ENCODE results near the gene PTCRA. TPM values are rescaled to one million over a fixed set of nuclear protein-coding genes. Genes with fewer than 3 reads are reported as not detected.

Gene PTCRA
- total and polyA plus RNA-seq, 7 experiments from 2014 or later, result 0.56 to 0.93 TPM; not detected in 5

DNA sequence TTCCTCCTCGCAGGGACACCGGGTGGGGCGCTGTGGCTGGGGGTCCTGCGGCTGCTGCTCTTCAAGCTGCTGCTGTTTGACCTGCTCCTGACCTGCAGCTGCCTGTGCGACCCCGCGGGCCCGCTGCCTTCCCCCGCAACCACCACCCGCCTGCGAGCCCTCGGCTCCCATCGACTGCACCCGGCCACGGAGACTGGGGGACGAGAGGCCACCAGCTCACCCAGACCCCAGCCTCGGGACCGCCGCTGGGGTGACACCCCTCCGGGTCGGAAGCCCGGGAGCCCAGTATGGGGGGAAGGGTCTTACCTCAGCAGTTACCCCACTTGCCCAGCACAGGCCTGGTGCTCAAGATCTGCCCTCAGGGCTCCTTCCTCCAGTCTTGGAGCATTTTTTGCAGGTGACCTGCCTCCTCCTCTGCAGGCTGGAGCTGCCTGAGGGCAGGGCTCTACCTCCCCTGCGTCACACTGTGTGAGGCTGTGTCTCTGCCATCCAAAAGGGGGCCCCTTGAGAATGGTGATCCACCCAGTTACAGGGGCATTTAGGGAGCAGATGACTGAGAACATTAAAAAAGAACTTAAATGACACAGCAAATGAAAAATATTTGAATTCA is 9.5 kb downstream of the PTCRA start:
- Histone ChIP-seq H3K4me3 (ENCODE audit: low read length) (no peak overlapping the region), H3K9me3 (ENCODE audit: control insufficient read depth in 2 of 3, low read length in 3 of 3) (no peaks in the 10 kb centered on the region), H3K27me3 (ENCODE audit: control insufficient read depth in 2 of 2, insufficient read depth in 2 of 2, low read length in 2 of 2) (no peaks in the 10 kb centered on the region), H3K27ac (ENCODE audit: low read depth, low read length) (no peak overlapping the region), H3K36me3 (ENCODE audit: control insufficient read depth in 2 of 3, insufficient read depth in 3 of 3, low read length in 3 of 3) (no peaks in the 10 kb centered on the region), H3K4me1 (ENCODE audit: control insufficient read depth in 2 of 2, insufficient read depth in 2 of 2, low read length in 2 of 2) (peaks cover 5 to 8% of the 10 kb centered on the region in 2 donors)
- Mint-ChIP-seq H3K27me3 (peaks cover 0 to 4% (median 0%) of the 10 kb centered on the region in 5 donors), H3K4me3 (no peak overlapping the region), H3K36me3 (peaks cover 0 to 5% (median 2%) of the 10 kb centered on the region in 5 donors), H3K27ac (peak overlapping the region in 6 of 9 donors; percentile 45 to 99 (median 62)), H3K4me1 (peaks cover 9 to 17% (median 13%) of the 10 kb centered on the region in 7 donors), H3K9me3 (no peaks in the 10 kb centered on the region)
- POLR2A ChIA-PET, result interaction anchor here (0.6 kb wide), 1 partner anchor 115 kb away, joined by 3 read pairs; no protein-coding TSS in a partner anchor
- intact Hi-C loops (cut with micrococcal nuclease), result loop anchor here in 1 of 2 donors (5.0 kb wide), 3 partner anchors 33 to 502 kb away; partner anchors contain the start of gene ABCC10
- CTCF ChIA-PET, result no interaction called here
- DNase-seq (no peak), ATAC-seq (no peak)

DNA sequence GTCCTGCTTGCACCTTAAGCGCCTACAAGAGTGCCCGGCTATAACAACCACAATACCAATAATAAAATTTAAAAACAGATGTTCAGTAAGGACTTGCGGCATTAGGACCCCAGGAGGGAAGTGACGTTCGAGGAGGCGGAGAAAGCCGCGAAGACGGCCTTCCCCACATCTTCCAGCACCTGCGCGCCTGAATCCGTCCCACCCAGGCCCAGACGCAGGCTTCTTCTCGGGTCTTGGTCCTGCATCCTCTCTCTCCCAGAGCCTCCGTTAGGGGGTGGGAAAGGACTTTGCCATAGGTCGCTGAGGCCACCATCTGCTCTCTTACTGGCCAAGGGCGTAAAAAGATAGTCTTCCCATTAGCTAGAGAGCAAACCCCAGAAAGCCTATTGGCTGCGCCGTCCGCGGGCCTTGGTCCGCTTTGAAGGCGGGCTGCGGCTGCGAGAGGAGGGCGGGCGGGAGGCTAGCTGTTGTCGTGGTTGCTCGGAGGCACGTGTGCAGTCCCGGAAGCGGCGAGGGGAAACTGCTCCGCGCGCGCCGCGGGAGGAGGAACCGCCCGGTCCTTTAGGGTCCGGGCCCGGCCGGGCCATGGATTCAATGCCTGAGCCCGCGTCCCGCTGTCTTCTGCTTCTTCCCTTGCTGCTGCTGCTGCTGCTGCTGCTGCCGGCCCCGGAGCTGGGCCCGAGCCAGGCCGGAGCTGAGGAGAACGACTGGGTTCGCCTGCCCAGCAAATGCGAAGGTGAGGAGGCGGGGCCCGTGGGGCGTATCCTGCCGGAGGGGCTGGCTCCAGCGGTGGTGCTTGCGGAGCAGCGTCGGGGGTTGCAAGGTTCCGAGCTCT is 13.3 kb downstream of the PTCRA start, which contains the start of gene CNPY3:
CNPY3 (plus strand) TSS at position 495 of the 835 bp plus-strand sequence; CDS start at position 586, 91 bp downstream.
- Mint-ChIP-seq H3K4me3 (peak within 1 kb of the TSS; percentile 86 to 99 (median 98)), H3K9me3 (no peaks in the 10 kb centered on the region), H3K36me3 (peaks cover 0 to 21% (median 12%) of the 10 kb centered on the region in 5 donors), H3K4me1 (peaks cover 34 to 53% (median 43%) of the 10 kb centered on the region in 7 donors), H3K27ac (peak within 1 kb of the TSS; percentile 96 to 100 (median 99)), H3K27me3 (no peaks in the 10 kb centered on the region)
- peak within 1 kb of the TSS; percentile 80 for H3K4me3 ChIP-seq (ENCODE audit: low read length)
- peak within 1 kb of the TSS; percentile 95 for H3K27ac ChIP-seq (ENCODE audit: low read depth, low read length)
- POLR2A ChIA-PET, result interaction anchor here (0.5 to 4.4 kb wide), 53 partner anchors 9 to 1317 kb away, joined by 3 to 94 read pairs (median 5); partner anchors contain the start of genes ABCC10, CUL7, GNMT and KLC4
- CTCF ChIA-PET, result interaction anchor here (0.6 to 1.5 kb wide), 8 partner anchors 27 to 337 kb away, joined by 3 to 7 read pairs (median 4); partner anchors contain the start of genes CUL7 and PEX6
- peaks cover 33% of the 10 kb centered on the region in 2 donors for H3K4me1 ChIP-seq (ENCODE audit: control insufficient read depth in 2 of 2, insufficient read depth in 2 of 2, low read length in 2 of 2)
- peaks cover 0 to 4% (median 0%) of the 10 kb centered on the region in 3 experiments for H3K36me3 ChIP-seq (ENCODE audit: control insufficient read depth in 2 of 3, insufficient read depth in 3 of 3, low read length in 3 of 3)
- ATAC-seq (peak; percentile 90), DNase-seq (peak; percentile 80 to 96 (median 95))
- intact Hi-C loops (cut with micrococcal nuclease), result loop anchor here (1.0 to 5.0 kb wide), 28 partner anchors 18 to 1142 kb away; partner anchors contain the start of genes ABCC10 (in 2 of the 2), CUL7 (in 2 of the 2), KLC4 (in 2 of the 2) and MRPL2 (in 2 of the 2)
- no peaks in the 10 kb centered on the region for H3K9me3 ChIP-seq (ENCODE audit: control insufficient read depth in 2 of 3, low read length in 3 of 3)
- H3K27me3 ChIP-seq (ENCODE audit: control insufficient read depth in 2 of 2, insufficient read depth in 2 of 2, low read length in 2 of 2), result no peaks in the 10 kb centered on the region

DNA sequence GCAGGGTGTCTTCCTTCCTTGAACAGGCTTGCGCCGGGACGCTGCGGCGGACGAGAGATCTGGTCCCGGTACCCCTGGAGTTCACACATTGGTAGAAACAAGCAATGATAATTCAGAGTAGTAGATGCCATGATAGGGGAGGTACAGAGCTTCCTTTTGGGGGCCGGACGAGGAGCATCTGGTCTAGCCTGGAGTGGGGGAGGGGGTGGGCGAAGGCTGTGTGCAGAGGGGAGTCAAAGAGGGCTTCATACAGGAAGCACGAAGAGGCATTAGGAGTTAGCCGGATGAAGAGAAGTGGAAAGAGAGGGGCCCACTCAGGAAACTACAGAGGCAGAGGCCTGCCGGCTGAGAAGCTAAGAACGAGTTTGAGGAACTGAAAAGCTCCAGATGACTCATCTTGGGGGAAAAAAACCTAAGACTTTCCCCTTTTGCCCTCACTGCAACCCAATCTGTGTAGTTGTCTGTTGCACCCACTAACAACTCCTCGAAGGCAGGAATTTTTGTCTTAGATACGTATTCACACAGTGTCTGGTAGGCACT is 14.0 kb downstream of the PTCRA start:
- peaks cover 34 to 58% (median 45%) of the 10 kb centered on the region in 7 donors for H3K4me1 Mint-ChIP-seq
- peaks cover 0 to 21% (median 12%) of the 10 kb centered on the region in 5 donors for H3K36me3 Mint-ChIP-seq

DNA sequence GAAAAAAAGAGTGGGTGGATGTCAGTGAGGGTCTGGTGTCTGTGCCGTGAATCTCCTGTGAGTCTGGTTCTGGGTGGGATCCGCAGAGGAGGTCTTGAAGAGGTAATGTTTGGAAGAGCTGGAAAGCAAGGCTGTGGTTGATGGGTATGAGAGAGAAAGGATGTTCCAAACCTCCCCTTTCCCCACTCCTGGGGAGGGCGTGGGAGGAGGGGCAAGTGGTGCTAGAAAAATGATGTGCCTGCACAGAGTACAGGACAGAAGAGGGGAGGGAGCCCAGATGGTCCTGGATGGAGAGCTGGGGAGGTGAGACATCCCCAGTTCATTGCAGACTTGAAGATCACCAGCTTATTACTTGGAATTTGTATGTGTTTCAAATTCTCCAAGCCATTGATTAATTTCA is 16.6 kb downstream of the PTCRA start:
- intact Hi-C loops (cut with micrococcal nuclease), result no loop called here
- ATAC-seq, result no peak
- CTCF ChIA-PET, result interaction anchor here (1.0 kb wide), 1 partner anchor 211 kb away, joined by 3 read pairs; no protein-coding TSS in a partner anchor

More for the DNA sequence above, 14.0 kb downstream of the PTCRA start:
- Histone ChIP-seq H3K27me3 (ENCODE audit: control insufficient read depth in 2 of 2, insufficient read depth in 2 of 2, low read length in 2 of 2) (no peaks in the 10 kb centered on the region), H3K27ac (ENCODE audit: low read depth, low read length) (peak overlapping the region; percentile 95), H3K9me3 (ENCODE audit: control insufficient read depth in 2 of 3, low read length in 3 of 3) (no peaks in the 10 kb centered on the region), H3K4me3 (ENCODE audit: low read length) (peak overlapping the region; percentile 80), H3K4me1 (ENCODE audit: control insufficient read depth in 2 of 2, insufficient read depth in 2 of 2, low read length in 2 of 2) (peaks cover 33% of the 10 kb centered on the region in 2 donors), H3K36me3 (ENCODE audit: control insufficient read depth in 2 of 3, insufficient read depth in 3 of 3, low read length in 3 of 3) (peaks cover 0 to 10% (median 0%) of the 10 kb centered on the region in 3 experiments)
- Mint-ChIP-seq H3K9me3 (no peaks in the 10 kb centered on the region), H3K27me3 (no peaks in the 10 kb centered on the region), H3K4me3 (peak overlapping the region; percentile 86 to 99 (median 98)), H3K27ac (peak overlapping the region; percentile 96 to 100 (median 99))
- POLR2A ChIA-PET, result interaction anchor here (0.6 to 4.4 kb wide), 48 partner anchors 9 to 1316 kb away, joined by 3 to 94 read pairs (median 6); partner anchors contain the start of genes ABCC10, CUL7, KLC4 and KLHDC3
- peak; percentile 34 for ATAC-seq
- CTCF ChIA-PET, result interaction anchor here (0.6 to 1.5 kb wide), 6 partner anchors 28 to 214 kb away, joined by 3 to 7 read pairs (median 4); partner anchors contain the start of genes CUL7 and PEX6
- DNase-seq, result peak in 3 of 9 donors; percentile 39 to 78 (median 55)
- intact Hi-C loops (cut with micrococcal nuclease), result loop anchor here (1.0 to 5.0 kb wide), 27 partner anchors 29 to 1143 kb away; partner anchors contain the start of genes ABCC10 (in 2 of the 2), CUL7 (in 2 of the 2), KLC4 (in 2 of the 2) and MRPL2 (in 2 of the 2)

DNA sequence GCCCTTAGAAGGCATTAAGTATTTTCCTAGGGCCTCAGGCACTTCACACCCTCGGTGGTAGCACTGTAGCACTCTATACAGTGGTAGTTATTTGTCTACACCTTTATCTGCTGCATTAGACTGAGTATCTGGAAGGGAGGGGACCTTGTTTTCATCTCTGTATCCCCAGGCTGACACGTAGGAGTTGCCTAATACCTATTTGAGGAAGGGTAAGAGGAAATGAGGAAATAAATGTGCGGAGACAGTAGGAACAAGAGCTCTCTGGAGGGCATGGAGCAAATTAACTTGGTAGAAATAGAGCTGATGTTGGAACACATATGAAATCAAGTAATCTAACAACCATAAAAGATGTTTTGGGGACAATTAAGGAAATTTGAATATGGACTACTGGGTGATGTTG is 17.4 kb downstream of the PTCRA start:
- H3K9me3 ChIP-seq (ENCODE audit: control insufficient read depth in 2 of 3, low read length in 3 of 3), result no peaks in the 10 kb centered on the region
- no peaks in the 10 kb centered on the region for H3K27me3 ChIP-seq (ENCODE audit: control insufficient read depth in 2 of 2, insufficient read depth in 2 of 2, low read length in 2 of 2)
- no peaks in the 10 kb centered on the region for H3K27me3 Mint-ChIP-seq
- H3K27ac Mint-ChIP-seq, result peak overlapping the region in 8 of 9 donors; percentile 3 to 99 (median 84)
- no peak overlapping the region for H3K4me3 ChIP-seq (ENCODE audit: low read length)
- ChIA-PET POLR2A (interaction anchor here (2.1 kb wide), 1 partner anchor 45 kb away, joined by 9 read pairs; the partner anchor contains the start of gene PEX6), CTCF (interaction anchor here (0.6 to 1.0 kb wide), 2 partner anchors 106 to 210 kb away, joined by 3 read pairs; no protein-coding TSS in a partner anchor)
- H3K4me1 Mint-ChIP-seq, result peaks cover 37 to 78% (median 64%) of the 10 kb centered on the region in 7 donors
- intact Hi-C loops (cut with micrococcal nuclease), result no loop called here
- peak overlapping the region in 9 of 10 donors; percentile 33 to 94 (median 64) for H3K4me3 Mint-ChIP-seq
- H3K4me1 ChIP-seq (ENCODE audit: control insufficient read depth in 2 of 2, insufficient read depth in 2 of 2, low read length in 2 of 2), result peaks cover 32% of the 10 kb centered on the region in 2 donors
- DNase-seq (no peak), ATAC-seq (no peak)
- peak overlapping the region; percentile 58 for H3K27ac ChIP-seq (ENCODE audit: low read depth, low read length)
- H3K9me3 Mint-ChIP-seq, result no peaks in the 10 kb centered on the region
- peaks cover 5 to 31% (median 21%) of the 10 kb centered on the region in 5 donors for H3K36me3 Mint-ChIP-seq
- H3K36me3 ChIP-seq (ENCODE audit: control insufficient read depth in 2 of 3, insufficient read depth in 3 of 3, low read length in 3 of 3), result peaks cover 7 to 43% (median 12%) of the 10 kb centered on the region in 3 experiments

More for the DNA sequence above, 16.6 kb downstream of the PTCRA start:
- Histone ChIP-seq H3K4me3 (ENCODE audit: low read length) (no peak overlapping the region), H3K27ac (ENCODE audit: low read depth, low read length) (peak overlapping the region; percentile 58), H3K4me1 (ENCODE audit: control insufficient read depth in 2 of 2, insufficient read depth in 2 of 2, low read length in 2 of 2) (peaks cover 33% of the 10 kb centered on the region in 2 donors), H3K9me3 (ENCODE audit: control insufficient read depth in 2 of 3, low read length in 3 of 3) (no peaks in the 10 kb centered on the region), H3K27me3 (ENCODE audit: control insufficient read depth in 2 of 2, insufficient read depth in 2 of 2, low read length in 2 of 2) (no peaks in the 10 kb centered on the region), H3K36me3 (ENCODE audit: control insufficient read depth in 2 of 3, insufficient read depth in 3 of 3, low read length in 3 of 3) (peaks cover 4 to 35% (median 7%) of the 10 kb centered on the region in 3 experiments)
- peaks cover 37 to 75% (median 60%) of the 10 kb centered on the region in 7 donors for H3K4me1 Mint-ChIP-seq
- H3K4me3 Mint-ChIP-seq, result peak overlapping the region; percentile 33 to 94 (median 64)
- peaks cover 0 to 28% (median 17%) of the 10 kb centered on the region in 5 donors for H3K36me3 Mint-ChIP-seq
- no peaks in the 10 kb centered on the region for H3K27me3 Mint-ChIP-seq
- no peaks in the 10 kb centered on the region for H3K9me3 Mint-ChIP-seq
- DNase-seq, result no peak
- POLR2A ChIA-PET, result interaction anchor here (2.1 kb wide), 1 partner anchor 46 kb away, joined by 9 read pairs; the partner anchor contains the start of gene PEX6
- H3K27ac Mint-ChIP-seq, result peak overlapping the region in 8 of 9 donors; percentile 37 to 100 (median 92)
